Coronary artery (tissue), 2 donors: ENCODE results near the gene VIPR1.
"Not testable (repeated sequence)": the region's sequence is repeated elsewhere in the genome, so short reads cannot be mapped to it uniquely, and the experiment has no call there.

Experiments
- DNase-seq: peaks from one replicate; pipeline ENCODE4 v3.0.0-alpha.2; 2017; ENCODE audit warnings: low spot score
- H3K27ac ChIP-seq, 2 donors: fragments of 200-600 bp; sonication (generic); one replicate each; pipeline ENCODE4 v1.5.1; 2016 to 2019
- H3K4me3 ChIP-seq: fragments of 200-600 bp; sonication (generic); 2 replicates; pipeline ENCODE4 v1.5.1; 2016; ENCODE audit warnings: mild to moderate bottlenecking, moderate library complexity
- CTCF ChIP-seq: fragments of 200-600 bp; sonication (generic); IDR thresholded peaks from one replicate; pipeline ENCODE4 v1.5.1; 2019; ENCODE audit warnings: antibody characterized with exemption

Gene VIPR1

GRCh38 chr3:42549131-42549530, 46.7 kb downstream of the VIPR1 start:
- no peak overlapping the region for H3K27ac ChIP-seq
- DNase-seq: no peak

GRCh38 chr3:42550250-42550649, 47.8 kb downstream of the VIPR1 start:
- H3K27ac ChIP-seq: no peak overlapping the region
- DNase-seq: no peak
- H3K4me3 ChIP-seq: no peak overlapping the region
- TF ChIP-seq CTCF: no peak

More at GRCh38 chr3:42549131-42549530, 46.7 kb downstream of the VIPR1 start:
- H3K4me3 ChIP-seq: no peak overlapping the region
- no peak for TF ChIP-seq CTCF

GRCh38 chr3:42552830-42553229, 50.4 kb downstream of the VIPR1 start:
- no peak for DNase-seq
- no peak overlapping the region for H3K4me3 ChIP-seq
- TF ChIP-seq CTCF: no peak
- H3K27ac ChIP-seq: no peak overlapping the region

- Histone ChIP-seq H3K27ac (no peak overlapping the region), H3K4me3 (no peak overlapping the region)
- DNase-seq: no peak
- no peak for TF ChIP-seq CTCF
These were observed 53.7 kb downstream of the VIPR1 start for GRCh38 chr3:42556089-42556632.

- not testable (repeated sequence) for H3K4me3 ChIP-seq, DNase-seq, H3K27ac ChIP-seq
These were observed 54.4 kb downstream of the VIPR1 start for GRCh38 chr3:42556817-42557216.

GRCh38 chr3:42557854-42558253, 55.4 kb downstream of the VIPR1 start:
- no peak for DNase-seq
- Histone ChIP-seq H3K27ac (no peak overlapping the region), H3K4me3 (no peak overlapping the region)
- no peak for TF ChIP-seq CTCF

- DNase-seq: no peak
- Histone ChIP-seq H3K27ac (no peak overlapping the region), H3K4me3 (no peak overlapping the region)
- no peak for TF ChIP-seq CTCF
These were observed 59.8 kb downstream of the VIPR1 start for GRCh38 chr3:42562047-42562907.
